GM15510 (cell line): ENCODE data around the gene CBX8.
A peak's percentile ranks its signal among the peaks of the same experiment; 100 is the strongest.

ENCODE experiments used
- POLR2A ChIP-seq: IDR thresholded peaks from 3 replicates; pipeline ENCODE4 v1.6.1; 2011; ENCODE audit warnings: borderline replicate concordance; ENCODE audit not compliant: insufficient read length; ENCODE audit errors: extremely low read depth

The CBX8 gene

GRCh38 chr17:79786930-79787643 lies 9.8 kb downstream of the CBX8 start:
- TF ChIP-seq POLR2A, result no peak

GRCh38 chr17:79785900-79786810 lies 10.7 kb downstream of the CBX8 start:
- no peak for TF ChIP-seq POLR2A

- TF ChIP-seq POLR2A, result no peak
Observed at GRCh38 chr17:79785017-79785899, 11.6 kb downstream of the CBX8 start.

- no peak for TF ChIP-seq POLR2A
Observed at GRCh38 chr17:79784353-79785016, 12.4 kb downstream of the CBX8 start.

- TF ChIP-seq POLR2A, result no peak
Observed at GRCh38 chr17:79783891-79784290, 13.0 kb downstream of the CBX8 start.

GRCh38 chr17:79781736-79782575 lies 14.9 kb downstream of the CBX8 start:
- TF ChIP-seq POLR2A, result no peak

- no peak for TF ChIP-seq POLR2A
Observed at GRCh38 chr17:79781012-79781650, 15.7 kb downstream of the CBX8 start.

GRCh38 chr17:79779661-79780365 lies 17.1 kb downstream of the CBX8 start:
- no peak for TF ChIP-seq POLR2A

GRCh38 chr17:79779084-79779529 lies 17.8 kb downstream of the CBX8 start:
- no peak for TF ChIP-seq POLR2A

- no peak for TF ChIP-seq POLR2A
Observed at GRCh38 chr17:79778504-79779083, 18.3 kb downstream of the CBX8 start.

GRCh38 chr17:79777894-79778503 lies 18.9 kb downstream of the CBX8 start, which contains the start of gene CBX2:
Gene CBX2, plus strand, starts transcription at chr17:79778148. Its CDS starts 88 bp downstream, at chr17:79778236.
- peak; percentile 56 for TF ChIP-seq POLR2A
